Right ventricle myocardium superior (tissue), 1 donor: ENCODE data around the gene TEX101. TPM values are rescaled to one million over a fixed set of nuclear protein-coding genes. Genes with fewer than 3 reads are reported as not detected.

Experiments used
- ATAC-seq: fragments of 200-7000 bp; cut with Tn5 transposase; one replicate; pipeline ENCODE4 v1.9.1; 2020; ENCODE audit warnings: mild to moderate bottlenecking; ENCODE audit not compliant: poor library complexity
- DNase-seq: peaks from one replicate; pipeline ENCODE4 v3.0.0-alpha.2; 2020
- intact Hi-C: fragments of 100-400 bp; cut with DNase I; formaldehyde crosslinking; loops from one replicate; pipeline ENCODE4 v1.11.2; 2022
- total RNA-seq: library from RNA; stranded (reverse); fragmentation: NEBNext Ultra II Directional; extraction: Animal tissue kit (Norgen Biotek cat#: 25700); gene quantifications from one replicate; pipeline ENCODE4 v1.2.1, GENCODE V29; 2021
- donor health status: DM: no; HTN: yes; CAD: no; lungs with severe emphysema.

The TEX101 gene
- total RNA-seq, 1 donor from 2014 or later = not detected

- DNase-seq = peak; percentile 89
- intact Hi-C loops = loop anchor here (5.0 kb wide), 1 partner anchor 38 kb away; the partner anchor contains the start of gene PHLDB3
Observed at GRCh38 chr19:43464134-43464775, 49.6 kb downstream of the TEX101 start.

GRCh38 chr19:43465468-43466120, 50.9 kb downstream of the TEX101 start, which contains the start of gene LYPD3:
Gene LYPD3, minus strand, starts transcription at chr19:43465608. Its CDS starts 37 bp downstream, at chr19:43465571.
- intact Hi-C loops = no loop called here
- DNase-seq = no peak

More at GRCh38 chr19:43464134-43464775, 49.6 kb downstream of the TEX101 start:
- ATAC-seq = peak; percentile 76

GRCh38 chr19:43466793-43467192, 52.1 kb downstream of the TEX101 start:
- intact Hi-C loops = no loop called here

More at GRCh38 chr19:43465468-43466120, 50.9 kb downstream of the TEX101 start, which contains the start of gene LYPD3:
- no peak for ATAC-seq

GRCh38 chr19:43467276-43467675, 52.6 kb downstream of the TEX101 start:
- intact Hi-C loops = no loop called here
- ATAC-seq = no peak
- no peak for DNase-seq

More at GRCh38 chr19:43466793-43467192, 52.1 kb downstream of the TEX101 start:
- ATAC-seq = no peak
- DNase-seq = no peak

- DNase-seq = no peak
- intact Hi-C loops = no loop called here
- no peak for ATAC-seq
Observed at GRCh38 chr19:43467730-43468129, 53.0 kb downstream of the TEX101 start.

Other genes starting within 250 kb of the TEX101 start
- not detected for gene PSG5, start 228.4 kb upstream of the TEX101 start, total RNA-seq
- not detected for gene PSG4, start 209.3 kb upstream of the TEX101 start, total RNA-seq
- gene PSG9, start 145.4 kb upstream of the TEX101 start, total RNA-seq = not detected
- 0.32 TPM for gene CD177, start 61.2 kb upstream of the TEX101 start, total RNA-seq
- 0.16 TPM for gene LYPD3, start 50.7 kb downstream of the TEX101 start, total RNA-seq
- gene PHLDB3, start 89.9 kb downstream of the TEX101 start, total RNA-seq = 6.2 TPM
- gene ETHE1, start 112.3 kb downstream of the TEX101 start, total RNA-seq = 14.7 TPM
- 1.5 TPM for gene ZNF575, start 118.3 kb downstream of the TEX101 start, total RNA-seq
- gene XRCC1, start 160.6 kb downstream of the TEX101 start, total RNA-seq = 12.4 TPM
- 0.46 TPM for gene PINLYP, start 160.9 kb downstream of the TEX101 start, total RNA-seq
- gene IRGQ, start 181.2 kb downstream of the TEX101 start, total RNA-seq = 16.7 TPM
- 12.3 TPM for gene ZNF576, start 181.7 kb downstream of the TEX101 start, total RNA-seq
- gene SRRM5, start 197.2 kb downstream of the TEX101 start, total RNA-seq = 0.13 TPM
- 32.5 TPM for gene ZNF428, start 204.7 kb downstream of the TEX101 start, total RNA-seq
- gene CADM4, start 225.0 kb downstream of the TEX101 start, total RNA-seq = 8.0 TPM